Neural cell (in vitro differentiated cells): Measurements from ENCODE around the gene ZNF831. TPM values are rescaled to one million over a fixed set of nuclear protein-coding genes. Genes with fewer than 3 reads are reported as not detected.

Experiments
- H2AFZ ChIP-seq: fragments of 200-600, 300-800 bp; sonication (generic), shearing (Covaris generic); 2 replicates; pipeline ENCODE4 v1.6.0; 2014; ENCODE audit warnings: low read depth, mild to moderate bottlenecking, antibody characterized with exemption, low read length, moderate library complexity
- H3F3A ChIP-seq: fragments of 200-600 bp; shearing (Covaris generic); 2 replicates; pipeline ENCODE4 v1.6.1; 2016; ENCODE audit warnings: mild to moderate bottlenecking, moderate library complexity, mixed read lengths, antibody characterized with exemption, low read length; ENCODE audit not compliant: insufficient read depth, poor library complexity, severe bottlenecking
- H3K27ac ChIP-seq: fragments of 200-600, 300-800 bp; sonication (generic), shearing (Covaris generic); 2 replicates; pipeline ENCODE4 v1.5.1; 2014; ENCODE audit warnings: mild to moderate bottlenecking, low read length, moderate library complexity
- H3K27me3 ChIP-seq: fragments of 300-800, 200-600 bp; sonication (generic), shearing (Covaris generic); 2 replicates; pipeline ENCODE4 v1.6.0; 2014; ENCODE audit warnings: mild to moderate bottlenecking, low read depth, low read length, moderate library complexity; ENCODE audit not compliant: insufficient read depth
- H3K36me3 ChIP-seq: fragments of 300-800, 200-600 bp; sonication (generic), shearing (Covaris generic); 2 replicates; pipeline ENCODE4 v1.5.1; 2014; ENCODE audit warnings: mild to moderate bottlenecking, antibody characterized with exemption, low read length, moderate library complexity; ENCODE audit not compliant: insufficient read depth
- H3K4me2 ChIP-seq: fragments of 300-800, 200-600 bp; sonication (generic), shearing (Covaris generic); 2 replicates; pipeline ENCODE4 v1.6.0; 2014; ENCODE audit warnings: mild to moderate bottlenecking, low read length
- H3K4me3 ChIP-seq: fragments of 300-800, 200-600 bp; sonication (generic), shearing (Covaris generic); 2 replicates; pipeline ENCODE4 v1.5.1; 2014; ENCODE audit warnings: mild to moderate bottlenecking, low read length, moderate library complexity
- H3K79me2 ChIP-seq: fragments of 200-600 bp; shearing (Covaris generic); replicated peaks from 2 replicates; pipeline ENCODE4 v1.6.0; 2014; ENCODE audit warnings: mild to moderate bottlenecking, low read length, moderate library complexity; ENCODE audit not compliant: insufficient read depth
- H3K9ac ChIP-seq: fragments of 300-800, 200-600 bp; sonication (generic), shearing (Covaris generic); 2 replicates; pipeline ENCODE4 v1.6.1; 2016; ENCODE audit warnings: mild to moderate bottlenecking, low read length, mixed read lengths
- H3K9me2 ChIP-seq: fragments of 200-600 bp; shearing (Covaris generic); 2 replicates; pipeline ENCODE4 v1.6.1; 2016; ENCODE audit warnings: mild to moderate bottlenecking, low read length, mixed read lengths; ENCODE audit not compliant: insufficient read depth
- H3K9me3 ChIP-seq: fragments of 200-600, 300-800 bp; sonication (generic), shearing (Covaris generic); 2 replicates; pipeline ENCODE4 v1.6.1; 2016; ENCODE audit warnings: mild to moderate bottlenecking, mixed run types, low read length, moderate library complexity, mixed read lengths
- H4K20me1 ChIP-seq: fragments of 200-600 bp; shearing (Covaris generic); 2 replicates; pipeline ENCODE4 v1.6.1; 2016; ENCODE audit warnings: mild to moderate bottlenecking, mixed run types; ENCODE audit not compliant: insufficient read depth
- CTCF ChIP-seq: fragments of 450-650 bp; IDR thresholded peaks from 2 replicates; pipeline ENCODE4 v1.5.1; 2014; ENCODE audit warnings: antibody characterized with exemption, mild to moderate bottlenecking, moderate library complexity; ENCODE audit not compliant: poor library complexity, severe bottlenecking
- EP300 ChIP-seq: fragments of 450-650 bp; conservative IDR thresholded peaks from 2 replicates; pipeline ENCODE4 v1.6.1; 2014; ENCODE audit warnings: antibody characterized with exemption, mild to moderate bottlenecking, moderate library complexity; ENCODE audit not compliant: poor library complexity, severe bottlenecking
- EZH2 ChIP-seq: fragments of 200-600, 300-800 bp; shearing (Covaris generic), sonication (generic); IDR thresholded peaks from 2 replicates; pipeline ENCODE4 v1.6.1; 2014; ENCODE audit warnings: antibody characterized with exemption, low read length, borderline replicate concordance, mild to moderate bottlenecking; ENCODE audit not compliant: insufficient read depth, poor library complexity, severe bottlenecking
- MXI1 ChIP-seq: fragments of 450-650 bp; conservative IDR thresholded peaks from 2 replicates; pipeline ENCODE4 v1.6.1; 2014; ENCODE audit warnings: antibody characterized with exemption, mild to moderate bottlenecking; ENCODE audit not compliant: poor library complexity, severe bottlenecking
- POLR2AphosphoS5 ChIP-seq: IDR thresholded peaks from 2 replicates; pipeline ENCODE4 v1.6.1; 2012
- RAD21 ChIP-seq: fragments of 450-650 bp; conservative IDR thresholded peaks from 2 replicates; pipeline ENCODE4 v1.6.1; 2014; ENCODE audit warnings: antibody characterized with exemption, mild to moderate bottlenecking, moderate library complexity
- REST ChIP-seq: IDR thresholded peaks from 2 replicates; pipeline ENCODE4 v1.6.1; 2012; ENCODE audit warnings: borderline replicate concordance
- SMC3 ChIP-seq: fragments of 450-650 bp; conservative IDR thresholded peaks from 2 replicates; pipeline ENCODE4 v1.6.1; 2014; ENCODE audit warnings: antibody characterized with exemption, mild to moderate bottlenecking, moderate library complexity; ENCODE audit not compliant: poor library complexity
- TAF1 ChIP-seq: IDR thresholded peaks from 2 replicates; pipeline ENCODE4 v1.6.1; 2012; ENCODE audit warnings: low read depth
- polyA plus RNA-seq: library from polyadenylated mRNA; depleted of rRNA; stranded (reverse); fragments of >200 nt; gene quantifications from 2 replicates; pipeline ENCODE4 v1.2.3, GENCODE V29; 2014

ZNF831 gene
- polyA plus RNA-seq, 1 donor from 2014 or later = not detected

GRCh38 chr20:59157961-59158541, 5.6 kb upstream of the ZNF831 start:
- H3K79me2 ChIP-seq = no peaks in the 10 kb centered on the region
- H3K27me3 ChIP-seq = no peaks in the 10 kb centered on the region
- H3K4me3 ChIP-seq = no peak overlapping the region
- no peaks in the 10 kb centered on the region for H3K9me3 ChIP-seq
- no peak overlapping the region for H2AFZ ChIP-seq
- H4K20me1 ChIP-seq = no peaks in the 10 kb centered on the region
- H3K36me3 ChIP-seq = no peaks in the 10 kb centered on the region
- H3K4me2 ChIP-seq = no peak overlapping the region
- no peak overlapping the region for H3K9ac ChIP-seq
- H3F3A ChIP-seq = no peaks in the 10 kb centered on the region
- no peak overlapping the region for H3K27ac ChIP-seq
- H3K9me2 ChIP-seq = no peaks in the 10 kb centered on the region
- TF ChIP-seq EP300 = no peak
- no peak for TF ChIP-seq SMC3
- TF ChIP-seq POLR2AphosphoS5 = no peak
- no peak for TF ChIP-seq MXI1
- TF ChIP-seq CTCF = no peak
- no peak for TF ChIP-seq TAF1
- TF ChIP-seq REST = no peak
- TF ChIP-seq RAD21 = no peak
- no peak for TF ChIP-seq EZH2

GRCh38 chr20:59158673-59159072, 4.9 kb upstream of the ZNF831 start:
- Histone ChIP-seq H3K9me3 (no peaks in the 10 kb centered on the region), H3K4me3 (no peak overlapping the region), H3K9ac (no peak overlapping the region), H2AFZ (no peak overlapping the region), H3K79me2 (no peaks in the 10 kb centered on the region), H3K27ac (no peak overlapping the region), H4K20me1 (no peaks in the 10 kb centered on the region), H3F3A (no peaks in the 10 kb centered on the region), H3K27me3 (no peaks in the 10 kb centered on the region), H3K4me2 (no peak overlapping the region), H3K9me2 (no peaks in the 10 kb centered on the region), H3K36me3 (no peaks in the 10 kb centered on the region)
- TF ChIP-seq CTCF = no peak
- TF ChIP-seq POLR2AphosphoS5 = no peak
- no peak for TF ChIP-seq EZH2
- TF ChIP-seq TAF1 = no peak
- TF ChIP-seq EP300 = no peak
- TF ChIP-seq MXI1 = no peak
- no peak for TF ChIP-seq REST
- no peak for TF ChIP-seq RAD21
- no peak for TF ChIP-seq SMC3
